VCaP (cell line): ENCODE measurements around the gene ATP1A2.

ENCODE experiments used
- H3K27ac ChIP-seq: fragments of 450-650 bp; 2 replicates; pipeline ENCODE4 v1.5.1; 2017
- CTCF ChIP-seq: fragments of 450-650 bp; conservative IDR thresholded peaks from 2 replicates; pipeline ENCODE4 v1.5.1; 2017; ENCODE audit warnings: mild to moderate bottlenecking, moderate library complexity

ATP1A2 gene

GRCh38 chr1:160171354-160171753, 55.8 kb downstream of the ATP1A2 start:
- TF ChIP-seq CTCF, result no peak
- H3K27ac ChIP-seq, result no peak overlapping the region

DNA sequence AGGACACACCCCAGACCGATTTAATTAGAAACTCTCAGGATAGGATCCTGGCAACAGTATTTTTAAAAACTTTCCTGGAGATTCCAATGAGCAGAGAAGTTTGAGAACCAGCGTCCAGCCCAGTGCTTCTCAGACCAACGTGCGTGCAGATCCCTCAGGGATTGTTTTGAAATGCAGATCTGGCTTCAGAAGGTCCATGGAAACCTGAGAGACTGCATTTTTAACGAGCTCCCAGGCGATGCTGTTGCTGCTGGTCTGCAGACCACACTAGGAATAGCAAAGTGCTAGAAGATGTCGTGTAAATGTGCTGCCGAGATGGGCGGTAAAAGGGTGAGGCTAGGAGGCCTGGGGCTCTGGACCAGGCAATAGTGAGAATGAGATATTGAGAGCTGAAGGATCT, 56.4 kb downstream of the ATP1A2 start:
- H3K27ac ChIP-seq, result no peak overlapping the region
- TF ChIP-seq CTCF, result no peak

DNA sequence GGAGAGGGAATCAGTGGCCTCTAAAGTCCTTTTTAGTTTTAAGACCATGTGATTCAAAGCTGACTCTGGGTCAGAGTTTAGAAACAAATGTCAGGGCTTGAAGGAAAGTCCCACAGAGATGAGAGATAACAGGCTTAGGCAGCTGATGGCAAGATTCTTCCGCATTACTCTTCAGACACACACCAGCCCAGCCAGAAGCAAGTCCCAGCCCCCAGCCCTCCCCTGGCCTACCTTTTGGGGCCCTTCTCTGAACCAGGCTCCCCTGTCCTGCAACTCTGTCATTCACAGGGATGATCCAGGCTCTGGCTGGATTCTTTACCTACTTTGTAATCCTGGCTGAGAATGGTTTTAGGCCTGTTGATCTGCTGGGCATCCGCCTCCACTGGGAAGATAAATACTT, 61.7 kb downstream of the ATP1A2 start:
- TF ChIP-seq CTCF, result no peak
- no peak overlapping the region for H3K27ac ChIP-seq

- no peak overlapping the region for H3K27ac ChIP-seq
- TF ChIP-seq CTCF, result no peak
Observed at GRCh38 chr1:160177667-160178066, 62.1 kb downstream of the ATP1A2 start.

DNA sequence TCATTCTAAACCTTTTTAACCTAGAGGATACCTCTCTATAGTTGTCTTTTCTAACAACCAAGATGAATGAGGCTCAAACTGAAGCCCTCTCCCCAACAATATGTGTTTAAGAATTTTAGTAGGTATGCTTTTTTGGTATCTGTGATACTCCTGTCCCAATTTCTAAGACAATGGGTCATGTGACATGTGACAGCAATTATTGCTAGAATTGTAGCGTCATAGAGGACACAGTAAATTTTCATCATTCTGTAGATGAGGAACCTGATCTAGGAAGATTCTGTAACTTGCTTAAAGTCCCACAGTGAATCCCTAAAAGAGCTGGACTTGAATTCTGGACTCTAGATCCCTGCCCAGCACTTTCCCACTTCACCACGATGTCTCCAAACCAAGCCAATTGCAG, 63.2 kb downstream of the ATP1A2 start:
- TF ChIP-seq CTCF, result no peak
- H3K27ac ChIP-seq, result no peak overlapping the region

GRCh38 chr1:160179336-160179735, 63.8 kb downstream of the ATP1A2 start:
- H3K27ac ChIP-seq, result no peak overlapping the region
- TF ChIP-seq CTCF, result no peak

- TF ChIP-seq CTCF, result no peak
- no peak overlapping the region for H3K27ac ChIP-seq
Observed at GRCh38 chr1:160186246-160186645, 70.7 kb downstream of the ATP1A2 start.

DNA sequence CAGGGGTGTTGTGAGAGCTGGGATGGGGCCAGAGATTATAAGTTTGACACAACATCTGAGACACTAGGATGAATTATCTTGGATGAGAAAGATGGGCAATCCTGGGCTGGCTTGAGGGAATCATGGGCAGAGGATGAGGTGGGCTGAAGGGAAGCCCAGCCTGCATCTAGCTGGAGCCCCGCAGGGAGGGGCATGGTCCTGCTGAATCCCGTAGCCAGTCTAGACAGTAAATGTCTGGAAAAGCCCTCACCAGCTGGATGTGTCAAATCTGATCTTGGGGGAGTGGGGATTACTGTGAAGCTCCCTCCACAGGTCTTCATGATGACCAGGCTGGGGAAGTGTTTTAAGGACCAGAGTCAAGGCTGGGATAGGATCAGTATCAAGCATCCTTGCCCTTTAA, 71.2 kb downstream of the ATP1A2 start:
- no peak overlapping the region for H3K27ac ChIP-seq
- TF ChIP-seq CTCF, result no peak
